GM19023 (cell line): Measurements from ENCODE around the gene ERN1.

Experiments
- ATAC-seq: cut with Tn5 transposase; IDR thresholded peaks from one replicate; pipeline ENCODE4 v1.9.1; 2021; ENCODE audit warnings: mild to moderate bottlenecking, moderate library complexity; ENCODE audit not compliant: unreplicated experiment

ERN1 gene

DNA sequence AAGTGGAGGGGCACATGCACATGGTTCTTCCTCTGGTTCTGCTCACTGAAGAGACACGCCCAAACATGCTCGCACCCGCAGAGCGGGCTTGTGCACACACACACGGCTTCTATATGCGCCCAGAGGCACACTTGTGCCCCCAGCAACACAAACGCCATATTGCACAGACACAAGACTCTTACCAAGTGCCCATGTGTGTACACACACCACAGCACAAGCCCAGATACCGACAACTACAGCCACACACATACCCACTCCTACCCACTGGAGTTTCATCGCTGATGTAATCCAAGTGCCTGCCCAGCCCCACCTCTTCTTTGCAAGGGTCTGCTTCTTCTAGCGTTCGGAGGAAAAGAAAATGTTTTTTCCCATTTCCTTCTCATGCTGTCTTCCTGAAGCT is 138.3 kb downstream of the ERN1 start:
- no peak for ATAC-seq

DNA sequence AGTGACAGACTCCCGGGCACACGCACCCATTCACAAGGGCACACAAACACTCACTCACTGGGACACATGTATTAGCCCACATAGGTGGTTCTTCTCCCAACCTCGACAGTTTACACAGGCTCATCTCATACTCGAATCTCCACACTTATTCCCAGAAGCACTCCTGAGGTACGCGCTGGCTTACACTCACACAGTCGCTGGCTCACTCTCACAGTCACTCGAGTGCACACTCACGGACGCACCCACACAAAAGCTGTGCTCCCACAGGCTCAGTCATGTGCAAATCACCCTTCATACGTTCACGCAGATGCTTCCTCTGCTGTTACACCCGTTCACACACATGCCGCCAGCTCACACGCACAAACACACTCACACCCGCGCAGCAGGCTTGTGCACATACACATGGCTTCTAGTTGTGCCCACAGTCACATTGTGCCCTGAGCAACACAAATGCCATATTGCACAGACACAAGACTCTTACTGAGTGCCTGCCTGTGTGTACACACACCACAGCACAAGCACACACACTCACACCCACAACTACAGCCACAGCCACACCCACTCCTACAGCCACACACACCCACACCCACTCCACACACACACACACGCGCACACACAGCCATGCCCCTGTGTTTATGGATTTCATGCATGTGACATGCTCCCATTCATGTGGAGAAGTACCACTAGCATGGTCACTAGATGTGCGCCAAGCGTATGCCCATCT is 140.2 kb downstream of the ERN1 start:
- ATAC-seq: no peak
